Hepatocyte (in vitro differentiated cells): ENCODE measurements around the gene PIGU. TPM values are rescaled to one million over a fixed set of nuclear protein-coding genes. Genes with fewer than 3 reads are reported as not detected.

Source experiments
- DNase-seq: peaks from one replicate; pipeline ENCODE4 v3.0.0-alpha.2; 2016; ENCODE audit warnings: low spot score
- H2AFZ ChIP-seq: fragments of 200-600 bp; sonication (generic); 2 replicates; pipeline ENCODE4 v1.6.0; 2016; ENCODE audit warnings: antibody characterized with exemption, mild to moderate bottlenecking
- H3K27ac ChIP-seq: fragments of 200-600 bp; sonication (generic); 2 replicates; pipeline ENCODE4 v1.5.1; 2016; ENCODE audit warnings: mild to moderate bottlenecking
- H3K27me3 ChIP-seq: fragments of 200-600 bp; sonication (generic); 2 replicates; pipeline ENCODE4 v1.6.1; 2016
- H3K36me3 ChIP-seq: fragments of 200-600 bp; sonication (generic); replicated peaks from 2 replicates; pipeline ENCODE4 v1.5.1; 2016; ENCODE audit warnings: low read depth; ENCODE audit not compliant: insufficient read depth
- H3K4me1 ChIP-seq: fragments of 200-600 bp; sonication (generic); 2 replicates; pipeline ENCODE4 v1.5.1; 2016; ENCODE audit warnings: mild to moderate bottlenecking, moderate library complexity; ENCODE audit not compliant: insufficient read depth
- H3K4me2 ChIP-seq: fragments of 200-600 bp; sonication (generic); 2 replicates; pipeline ENCODE4 v1.6.0; 2016
- H3K4me3 ChIP-seq: fragments of 200-600 bp; sonication (generic); 2 replicates; pipeline ENCODE4 v1.5.1; 2016; ENCODE audit warnings: mild to moderate bottlenecking
- H3K79me2 ChIP-seq: fragments of 200-600 bp; sonication (generic); 2 replicates; pipeline ENCODE4 v1.6.0; 2017; ENCODE audit warnings: mild to moderate bottlenecking
- H3K9me2 ChIP-seq: fragments of 200-600 bp; sonication (generic); replicated peaks from 2 replicates; pipeline ENCODE4 v1.6.0; 2017; ENCODE audit warnings: mild to moderate bottlenecking; ENCODE audit not compliant: insufficient read depth
- H3K9me3 ChIP-seq: fragments of 200-600 bp; sonication (generic); 2 replicates; pipeline ENCODE4 v1.5.1; 2016; ENCODE audit warnings: low read depth, mild to moderate bottlenecking
- H4K20me1 ChIP-seq: fragments of 200-600 bp; sonication (generic); 2 replicates; pipeline ENCODE4 v1.6.0; 2016; ENCODE audit warnings: mild to moderate bottlenecking; ENCODE audit not compliant: insufficient read depth, poor library complexity, severe bottlenecking
- CTCF ChIP-seq: fragments of 200-600 bp; sonication (generic); IDR thresholded peaks from 2 replicates; pipeline ENCODE4 v1.5.1; 2016; ENCODE audit warnings: antibody characterized with exemption, mild to moderate bottlenecking; ENCODE audit not compliant: poor library complexity
- EZH2 ChIP-seq: fragments of 200-600 bp; sonication (generic); IDR thresholded peaks from 2 replicates; pipeline ENCODE4 v1.6.1; 2016; ENCODE audit warnings: antibody characterized with exemption, mild to moderate bottlenecking, borderline replicate concordance
- EZH2phosphoT487 ChIP-seq: fragments of 200-600 bp; sonication (generic); IDR thresholded peaks from one replicate; pipeline ENCODE4 v1.6.1; 2018; ENCODE audit warnings: antibody characterized with exemption, mild to moderate bottlenecking, low read depth, moderate library complexity; ENCODE audit not compliant: unreplicated experiment, severe bottlenecking
- WGBS: methylation state at CpG from one replicate; pipeline ENCODE4 v1.1.6; 2016; ENCODE audit warnings: low lambda C conversion rate; ENCODE audit errors: missing lambda C conversion rate; 5-methylcytosine and 5-hydroxymethylcytosine counted together
- polyA plus RNA-seq: library from polyadenylated mRNA; unstranded; fragments of >200 nt; fragmentation: Nextera tagmentation; extraction: Ambion mirVana; gene quantifications from 2 replicates; pipeline ENCODE4 v1.2.1, GENCODE V29; 2016
- total RNA-seq: library from RNA; depleted of rRNA; stranded (reverse); fragments of >200 nt; gene quantifications from 2 replicates; pipeline ENCODE4 v1.2.3, GENCODE V29; 2014

Gene PIGU
- total and polyA plus RNA-seq, 2 experiments from 2014 or later = 19.3 to 31.5 TPM

DNA sequence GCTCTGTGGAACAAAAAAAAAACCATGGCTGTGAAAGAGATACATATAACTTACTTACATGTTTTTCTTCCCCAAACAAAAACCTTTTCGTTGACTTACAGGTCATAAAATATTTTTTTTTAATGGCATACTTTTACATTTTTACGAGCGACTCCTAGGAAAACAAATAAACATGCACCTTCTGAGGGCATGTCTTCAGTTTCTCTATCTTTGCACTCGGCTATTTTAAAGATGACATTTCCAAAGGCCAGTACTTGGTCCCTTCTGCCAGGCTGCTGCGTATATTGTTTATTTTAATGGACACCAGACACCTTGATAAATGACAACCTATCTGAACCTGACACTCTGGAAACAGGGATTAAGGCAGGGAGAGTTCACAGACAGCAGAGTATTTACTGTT, 49.4 kb downstream of the PIGU start:
- H3K27ac ChIP-seq = peak overlapping the region; percentile 29
- DNase-seq = no peak
- TF ChIP-seq EZH2phosphoT487 = no peak
- TF ChIP-seq CTCF = no peak
- TF ChIP-seq EZH2 = no peak
- H3K4me1 ChIP-seq = peaks cover 2% of the 10 kb centered on the region
- H3K79me2 ChIP-seq = no peaks in the 10 kb centered on the region
- 58% methylated on average over 5 of the region's 5 CpGs for WGBS
- H2AFZ ChIP-seq = no peak overlapping the region
- no peak overlapping the region for H3K4me2 ChIP-seq
- no peaks in the 10 kb centered on the region for H3K36me3 ChIP-seq
- H3K27me3 ChIP-seq = no peaks in the 10 kb centered on the region
- H3K4me3 ChIP-seq = no peak overlapping the region
- no peaks in the 10 kb centered on the region for H4K20me1 ChIP-seq
- H3K9me3 ChIP-seq = no peaks in the 10 kb centered on the region
- no peaks in the 10 kb centered on the region for H3K9me2 ChIP-seq

GRCh38 chr20:34626992-34627391, 49.9 kb downstream of the PIGU start:
- Histone ChIP-seq H3K9me3 (no peaks in the 10 kb centered on the region), H3K36me3 (no peaks in the 10 kb centered on the region), H3K9me2 (no peaks in the 10 kb centered on the region), H3K27ac (no peak overlapping the region), H3K4me3 (no peak overlapping the region), H3K4me1 (peaks cover 1% of the 10 kb centered on the region), H4K20me1 (no peaks in the 10 kb centered on the region), H2AFZ (no peak overlapping the region), H3K79me2 (no peaks in the 10 kb centered on the region), H3K4me2 (no peak overlapping the region), H3K27me3 (no peaks in the 10 kb centered on the region)
- no peak for DNase-seq
- 50% methylated on average over 2 of the region's 2 CpGs for WGBS
- TF ChIP-seq CTCF (no peak), EZH2phosphoT487 (no peak), EZH2 (no peak)

- no peak overlapping the region for H3K4me3 ChIP-seq
- 85% methylated on average over 3 of the region's 3 CpGs for WGBS
- no peaks in the 10 kb centered on the region for H4K20me1 ChIP-seq
- H3K36me3 ChIP-seq = no peaks in the 10 kb centered on the region
- H3K4me2 ChIP-seq = no peak overlapping the region
- TF ChIP-seq EZH2phosphoT487 (no peak), CTCF (no peak), EZH2 (no peak)
- H3K27me3 ChIP-seq = no peaks in the 10 kb centered on the region
- H3K9me2 ChIP-seq = no peaks in the 10 kb centered on the region
- no peak for DNase-seq
- H3K4me1 ChIP-seq = peaks cover 6% of the 10 kb centered on the region
- no peak overlapping the region for H3K27ac ChIP-seq
- no peak overlapping the region for H2AFZ ChIP-seq
- no peaks in the 10 kb centered on the region for H3K79me2 ChIP-seq
- H3K9me3 ChIP-seq = no peaks in the 10 kb centered on the region
Observed at GRCh38 chr20:34624629-34625028, 52.3 kb downstream of the PIGU start.
